Prostate gland (tissue), 2 donors: ENCODE data around the gene PTPN7.

Experiments
- CTCF ChIP-seq, 4 experiments: fragments of 200-600 bp in 2 of 4; fragments of 450-650 bp in 2 of 4; sonication (generic) in 2 of 4; IDR thresholded peaks; 1 replicate in 3 of 4; 2 replicates in 1 of 4; pipeline ENCODE4 v1.5.1; 2016 to 2019; ENCODE audit warnings: antibody characterized with exemption in 4 of 4, mild to moderate bottlenecking in 2 of 4, moderate library complexity in 2 of 4
- POLR2A ChIP-seq: fragments of 450-650 bp; IDR thresholded peaks from one replicate; pipeline ENCODE4 v1.6.1; 2016; ENCODE audit warnings: antibody characterized with exemption, mild to moderate bottlenecking
- POLR2AphosphoS5 ChIP-seq: sonication (generic); formaldehyde crosslinking; IDR thresholded peaks from one replicate; pipeline ENCODE4 v1.6.1; 2017; ENCODE audit warnings: antibody characterized with exemption

- no peak for TF ChIP-seq CTCF (IDR thresholded peaks at IDR 0.05)
- TF ChIP-seq POLR2A, result no peak
- no peak for TF ChIP-seq POLR2AphosphoS5
Measured at GRCh38 chr1:202167708-202168415, 7.5 kb upstream of the PTPN7 start.
